ENCODE measurements around the gene RABL3.
"Not testable (repeated sequence)": the region's sequence is repeated elsewhere in the genome, so short reads cannot be mapped to it uniquely, and the experiment has no call there.

RABL3 gene, protein sequence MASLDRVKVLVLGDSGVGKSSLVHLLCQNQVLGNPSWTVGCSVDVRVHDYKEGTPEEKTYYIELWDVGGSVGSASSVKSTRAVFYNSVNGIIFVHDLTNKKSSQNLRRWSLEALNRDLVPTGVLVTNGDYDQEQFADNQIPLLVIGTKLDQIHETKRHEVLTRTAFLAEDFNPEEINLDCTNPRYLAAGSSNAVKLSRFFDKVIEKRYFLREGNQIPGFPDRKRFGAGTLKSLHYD

GRCh38 chr3:120742198-120742848 is at the start of gene RABL3, which contains the start of gene GTF2E1:
TSS of gene RABL3 (minus strand) at chr3:120742516. CDS start at chr3:120742507, 9 bp downstream.
TSS of gene GTF2E1 (plus strand) at chr3:120742744. CDS start at chr3:120750553, 7,809 bp downstream.
- TF ChIP-seq CTCF (conservative IDR thresholded peaks at IDR 0.05), result no peak
- peak within 1 kb of the TSS; percentile 93 for H3K27ac ChIP-seq

DNA sequence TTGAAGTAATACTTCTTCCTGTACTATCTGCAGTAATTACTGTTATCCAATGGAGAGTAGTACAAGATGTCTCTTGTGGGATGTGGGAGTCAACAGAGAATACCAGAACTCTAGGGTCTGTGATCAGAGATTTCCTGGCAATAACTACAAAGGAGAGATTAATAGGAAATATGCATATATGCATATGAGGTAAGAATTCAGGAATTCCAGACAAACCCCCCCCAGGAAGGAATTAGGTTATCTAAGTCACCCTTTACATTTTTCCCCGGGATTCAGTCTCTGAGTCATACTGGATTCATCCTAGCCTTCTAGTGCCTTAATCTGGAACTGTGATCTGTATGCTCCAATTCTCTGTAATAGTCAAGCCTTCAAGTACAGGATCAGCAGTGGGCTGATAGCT is 49.6 kb upstream of the RABL3 start:
- no peak overlapping the region for H3K27ac ChIP-seq
- TF ChIP-seq CTCF (conservative IDR thresholded peaks at IDR 0.05), result no peak

DNA sequence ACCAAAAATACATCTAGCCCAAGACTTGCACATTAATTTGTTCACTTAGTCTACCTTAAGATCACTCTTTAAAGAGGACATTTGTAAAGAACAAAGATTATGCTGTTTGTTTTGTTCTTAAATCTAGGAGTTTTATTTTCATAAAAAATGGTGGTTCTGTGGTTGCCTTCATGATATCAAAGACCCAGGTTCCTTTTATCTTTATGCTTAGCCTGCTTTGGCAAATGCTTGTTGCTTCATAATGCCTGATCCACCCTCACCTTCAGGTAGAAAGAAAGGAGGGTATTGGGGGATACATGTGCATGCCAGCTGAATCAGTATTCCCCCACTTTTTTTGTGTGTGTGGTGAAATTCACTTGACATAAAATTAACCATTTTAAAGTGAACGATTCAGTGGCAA is 48.7 kb upstream of the RABL3 start:
- no peak overlapping the region for H3K27ac ChIP-seq
- no peak for TF ChIP-seq CTCF (conservative IDR thresholded peaks at IDR 0.05)

DNA sequence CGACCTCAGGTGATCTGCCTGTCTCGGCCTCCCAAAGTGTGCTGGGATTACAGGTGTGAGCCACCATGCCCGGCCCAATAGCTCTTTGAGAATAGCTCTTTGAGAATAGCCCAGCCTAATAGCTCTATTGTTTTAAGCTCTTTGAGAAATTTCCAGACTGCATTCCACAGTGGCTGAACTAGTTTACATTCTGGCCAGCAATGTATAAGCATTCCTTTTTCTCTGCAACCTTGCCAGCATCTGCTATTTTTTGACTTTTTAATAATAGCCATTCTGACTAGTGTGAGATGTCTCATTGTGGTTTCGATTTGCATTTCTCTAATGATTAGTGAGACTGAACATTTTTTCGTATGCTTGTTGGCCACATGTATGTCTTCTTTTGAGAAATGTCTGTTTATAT is 43.5 kb upstream of the RABL3 start:
- not testable (repeated sequence) for H3K27ac ChIP-seq

GRCh38 chr3:120780977-120781376 is 38.7 kb upstream of the RABL3 start:
- no peak for TF ChIP-seq CTCF (conservative IDR thresholded peaks at IDR 0.05)
- no peak overlapping the region for H3K27ac ChIP-seq

DNA sequence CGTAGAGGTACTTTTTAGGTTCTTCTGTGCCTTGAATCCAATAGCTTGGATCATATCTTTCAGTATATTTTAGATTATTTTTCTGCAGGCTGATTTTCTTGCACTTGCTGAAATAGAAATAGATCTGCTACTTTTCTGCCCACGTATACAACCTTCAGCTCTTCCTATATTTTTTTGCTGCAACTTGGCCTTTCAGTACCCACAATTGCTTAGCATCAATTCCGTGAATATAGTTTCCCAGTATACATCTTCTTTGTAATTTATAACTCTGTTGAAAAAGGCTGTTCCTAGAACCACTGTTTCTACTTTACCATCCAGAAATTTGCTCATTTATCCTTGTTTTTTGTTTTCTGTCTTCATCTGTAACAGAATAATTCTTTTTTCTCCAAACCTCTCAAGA is 36.5 kb upstream of the RABL3 start:
- no peak for TF ChIP-seq CTCF (conservative IDR thresholded peaks at IDR 0.05)
- H3K27ac ChIP-seq, result no peak overlapping the region

- H3K27ac ChIP-seq, result no peak overlapping the region
- TF ChIP-seq CTCF (conservative IDR thresholded peaks at IDR 0.05), result no peak
These were observed 33.1 kb upstream of the RABL3 start for GRCh38 chr3:120775411-120775810.

DNA sequence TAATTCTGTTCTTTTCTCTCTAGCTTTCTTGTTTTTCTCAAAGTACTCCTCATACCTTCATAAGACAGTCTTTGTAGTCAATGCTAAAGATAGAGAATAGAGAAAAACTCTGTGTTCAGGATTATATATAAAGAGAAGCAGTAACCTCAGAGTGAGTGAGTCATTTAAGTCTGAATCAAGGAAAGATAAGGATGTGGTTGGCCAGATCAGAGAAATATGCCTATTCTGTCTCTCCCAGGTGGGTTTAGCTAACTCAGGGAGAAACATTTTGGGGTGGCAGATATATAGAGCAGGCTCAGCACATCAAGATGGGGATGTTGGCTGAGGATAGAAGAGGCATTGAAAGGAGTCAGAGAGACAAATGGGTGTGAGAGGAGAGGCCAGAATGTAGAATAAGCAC is 31.6 kb upstream of the RABL3 start:
- TF ChIP-seq CTCF (conservative IDR thresholded peaks at IDR 0.05), result no peak

More for the DNA sequence above, 31.6 kb upstream of the RABL3 start:
- H3K27ac ChIP-seq, result no peak overlapping the region
